ENCODE results near the gene SMOC2.

The SMOC2 gene

GRCh38 chr6:168415993-168416530 lies 24.9 kb upstream of the SMOC2 start:
- no peak for DNase-seq

- DNase-seq: no peak
Measured at GRCh38 chr6:168416531-168416930, 24.5 kb upstream of the SMOC2 start.

- no peak for DNase-seq
Measured at GRCh38 chr6:168417191-168417590, 23.8 kb upstream of the SMOC2 start.

GRCh38 chr6:168417679-168418557 lies 23.1 kb upstream of the SMOC2 start:
- no peak for DNase-seq

- DNase-seq: no peak
Measured at GRCh38 chr6:168418711-168419121, 22.3 kb upstream of the SMOC2 start.

GRCh38 chr6:168419569-168419968 lies 21.4 kb upstream of the SMOC2 start:
- no peak for DNase-seq

GRCh38 chr6:168420084-168420483 lies 20.9 kb upstream of the SMOC2 start:
- DNase-seq: no peak

GRCh38 chr6:168420706-168421105 lies 20.3 kb upstream of the SMOC2 start:
- no peak for DNase-seq

GRCh38 chr6:168427184-168427583 lies 13.8 kb upstream of the SMOC2 start:
- no peak for DNase-seq

- no peak for DNase-seq
Measured at GRCh38 chr6:168428052-168428826, 12.7 kb upstream of the SMOC2 start.

- no peak for DNase-seq
Measured at GRCh38 chr6:168428863-168429262, 12.1 kb upstream of the SMOC2 start.

GRCh38 chr6:168432196-168432595 lies 8.8 kb upstream of the SMOC2 start:
- no peak for DNase-seq

GRCh38 chr6:168433898-168434297 lies 7.1 kb upstream of the SMOC2 start:
- no peak for DNase-seq

- DNase-seq: no peak
Measured at GRCh38 chr6:168434505-168434904, 6.5 kb upstream of the SMOC2 start.

GRCh38 chr6:168437751-168438150 lies 3.2 kb upstream of the SMOC2 start:
- no peak for DNase-seq

GRCh38 chr6:168438783-168439520 lies 2.0 kb upstream of the SMOC2 start:
- no peak for DNase-seq

- no peak for DNase-seq
Measured at GRCh38 chr6:168439794-168440450, 1.1 kb upstream of the SMOC2 start.

GRCh38 chr6:168441434-168442391 lies 729 bp downstream of the SMOC2 start:
- DNase-seq: no peak

GRCh38 chr6:168442646-168443045 lies 1.7 kb downstream of the SMOC2 start:
- no peak for DNase-seq

GRCh38 chr6:168447282-168447681 lies 6.3 kb downstream of the SMOC2 start:
- no peak for DNase-seq

- no peak for DNase-seq
Measured at GRCh38 chr6:168447700-168448099, 6.7 kb downstream of the SMOC2 start.
